Astrocyte of the spinal cord (primary cell): ENCODE results near the gene SH3BP5.

Experiments used
- DNase-seq: peaks from one replicate; pipeline ENCODE4 v3.0.0; 2011; ENCODE audit warnings: low read depth, low spot score
- H3K4me3 ChIP-seq: 2 replicates; pipeline ENCODE4 v1.5.1; 2011; ENCODE audit warnings: low read depth, mild to moderate bottlenecking, low read length, moderate library complexity
- in situ Hi-C: cut with HindIII; loops from 2 replicates; pipeline ENCODE4 v1.10.0; 2017; ENCODE audit warnings: low sequenced_read_pairs
- TF ChIP-seq, protein P1 (sequence below): IDR thresholded peaks from 2 replicates; pipeline ENCODE4 v1.5.1; 2012; ENCODE audit warnings: low read depth, mild to moderate bottlenecking, low read length, inconsistent platforms

The SH3BP5 gene

DNA sequence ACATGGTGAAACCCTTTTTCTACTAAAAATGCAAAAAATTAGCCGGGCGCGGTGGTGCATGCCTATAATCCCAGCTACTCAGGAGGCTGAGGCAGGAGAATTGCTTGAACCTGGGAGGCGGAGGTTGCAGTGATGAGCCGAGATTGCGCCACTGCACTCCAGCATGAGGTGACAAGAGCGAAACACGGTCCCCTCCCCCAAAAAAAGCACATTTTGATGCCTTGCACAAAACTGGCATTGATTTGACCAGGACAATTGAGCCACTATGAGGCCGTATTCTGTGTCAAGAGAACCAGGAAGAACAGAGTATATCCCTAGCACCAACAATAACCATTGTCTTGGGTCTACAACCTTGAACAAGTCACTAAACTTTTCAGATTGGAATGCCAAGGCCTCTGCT is 50.6 kb downstream of the SH3BP5 start:
- in situ Hi-C loops = no loop called here
- TF ChIP-seq, protein P1, sequence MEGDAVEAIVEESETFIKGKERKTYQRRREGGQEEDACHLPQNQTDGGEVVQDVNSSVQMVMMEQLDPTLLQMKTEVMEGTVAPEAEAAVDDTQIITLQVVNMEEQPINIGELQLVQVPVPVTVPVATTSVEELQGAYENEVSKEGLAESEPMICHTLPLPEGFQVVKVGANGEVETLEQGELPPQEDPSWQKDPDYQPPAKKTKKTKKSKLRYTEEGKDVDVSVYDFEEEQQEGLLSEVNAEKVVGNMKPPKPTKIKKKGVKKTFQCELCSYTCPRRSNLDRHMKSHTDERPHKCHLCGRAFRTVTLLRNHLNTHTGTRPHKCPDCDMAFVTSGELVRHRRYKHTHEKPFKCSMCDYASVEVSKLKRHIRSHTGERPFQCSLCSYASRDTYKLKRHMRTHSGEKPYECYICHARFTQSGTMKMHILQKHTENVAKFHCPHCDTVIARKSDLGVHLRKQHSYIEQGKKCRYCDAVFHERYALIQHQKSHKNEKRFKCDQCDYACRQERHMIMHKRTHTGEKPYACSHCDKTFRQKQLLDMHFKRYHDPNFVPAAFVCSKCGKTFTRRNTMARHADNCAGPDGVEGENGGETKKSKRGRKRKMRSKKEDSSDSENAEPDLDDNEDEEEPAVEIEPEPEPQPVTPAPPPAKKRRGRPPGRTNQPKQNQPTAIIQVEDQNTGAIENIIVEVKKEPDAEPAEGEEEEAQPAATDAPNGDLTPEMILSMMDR = no peak
- DNase-seq = no peak
- H3K4me3 ChIP-seq = no peak overlapping the region

DNA sequence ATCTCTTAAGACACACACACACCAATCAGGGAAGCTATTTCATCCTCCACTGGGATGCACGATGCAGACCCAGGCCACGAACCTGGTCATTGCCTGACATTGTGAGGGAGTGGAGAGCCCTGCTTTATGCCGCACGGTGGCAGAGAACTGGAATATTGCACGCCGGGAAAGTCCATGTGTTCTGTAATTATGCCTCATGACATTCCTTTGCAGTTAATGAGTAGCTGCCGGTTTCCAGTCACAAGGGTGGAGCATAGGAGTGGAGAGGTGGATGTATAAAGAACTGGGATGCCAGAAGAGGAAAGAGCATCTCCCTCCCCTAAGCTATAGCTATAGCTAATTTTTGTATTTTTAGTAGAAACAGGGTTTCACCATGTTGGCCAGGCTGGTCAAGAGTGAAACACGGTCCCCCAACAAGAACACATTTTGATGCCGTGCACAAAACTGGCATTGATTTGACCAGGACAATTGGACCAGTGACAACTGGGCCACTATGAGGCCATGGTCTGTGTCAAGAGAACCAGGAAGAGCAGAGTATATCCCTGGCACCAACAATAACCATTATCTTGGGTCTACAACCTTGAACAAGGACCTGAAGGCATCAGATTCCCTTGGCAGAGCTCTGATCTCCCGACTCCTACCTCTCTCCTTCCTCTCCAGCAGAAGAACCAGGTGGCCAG is 51.4 kb downstream of the SH3BP5 start:
- no peak overlapping the region for H3K4me3 ChIP-seq
- TF ChIP-seq, protein P1 = no peak
- no peak for DNase-seq
- in situ Hi-C loops = no loop called here

DNA sequence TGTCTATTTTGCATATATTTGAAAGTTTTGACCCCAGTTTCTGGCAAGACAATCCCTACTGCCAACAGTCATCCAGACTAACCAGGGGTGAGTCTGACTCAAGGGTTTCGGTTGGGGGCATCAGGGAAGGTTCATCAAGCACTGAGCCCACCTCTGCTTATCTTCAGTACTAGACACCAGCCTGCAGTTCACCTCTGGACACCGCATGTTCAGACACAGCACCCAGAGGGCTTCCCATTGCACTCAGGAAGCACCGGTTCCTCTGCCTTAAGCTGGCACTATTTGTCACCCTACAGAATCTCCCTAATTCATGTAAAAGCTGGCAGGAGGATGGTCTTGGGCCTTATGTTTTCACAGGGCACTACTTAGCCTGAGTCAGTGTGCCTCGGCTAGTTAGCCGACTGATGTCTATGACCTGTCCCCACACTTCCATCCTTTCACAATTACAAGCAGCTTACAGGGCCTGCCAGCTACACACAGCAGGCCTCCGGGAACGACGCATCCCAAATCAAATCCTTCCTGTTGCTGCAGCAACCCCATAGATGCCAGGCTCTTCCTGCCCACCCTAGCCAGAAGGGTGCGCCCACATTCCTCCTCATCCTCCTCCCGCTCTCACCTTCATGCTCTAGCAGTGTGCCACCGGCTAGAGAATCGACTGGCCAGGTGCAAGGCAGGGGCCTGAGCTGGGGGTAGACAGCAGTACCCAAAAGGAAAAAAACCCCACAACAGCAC is 52.5 kb downstream of the SH3BP5 start:
- DNase-seq = no peak

DNA sequence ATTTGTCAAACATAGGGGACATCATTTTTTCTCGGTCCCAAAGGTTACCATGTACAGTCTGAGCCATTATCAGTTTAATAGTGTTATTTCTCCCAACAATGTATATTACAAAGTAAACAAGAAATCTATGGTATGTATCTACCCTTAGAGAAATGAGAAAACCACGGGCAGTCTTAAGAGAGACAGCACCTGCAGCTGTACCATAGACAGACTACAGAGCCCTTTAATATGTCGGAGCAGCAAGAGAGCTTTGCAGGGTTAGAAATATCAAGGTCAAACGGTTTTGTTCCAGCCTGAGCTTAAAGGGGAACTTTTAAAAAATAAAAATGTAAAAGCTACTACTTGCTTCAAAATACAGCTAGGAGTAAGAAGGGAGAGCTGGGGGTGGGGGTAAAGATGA is 53.2 kb downstream of the SH3BP5 start:
- in situ Hi-C loops = no loop called here
- DNase-seq = no peak
- TF ChIP-seq, protein P1 = no peak
- no peak overlapping the region for H3K4me3 ChIP-seq

More for the DNA sequence above, 52.5 kb downstream of the SH3BP5 start:
- in situ Hi-C loops = no loop called here
- TF ChIP-seq, protein P1 = no peak
- H3K4me3 ChIP-seq = no peak overlapping the region

DNA sequence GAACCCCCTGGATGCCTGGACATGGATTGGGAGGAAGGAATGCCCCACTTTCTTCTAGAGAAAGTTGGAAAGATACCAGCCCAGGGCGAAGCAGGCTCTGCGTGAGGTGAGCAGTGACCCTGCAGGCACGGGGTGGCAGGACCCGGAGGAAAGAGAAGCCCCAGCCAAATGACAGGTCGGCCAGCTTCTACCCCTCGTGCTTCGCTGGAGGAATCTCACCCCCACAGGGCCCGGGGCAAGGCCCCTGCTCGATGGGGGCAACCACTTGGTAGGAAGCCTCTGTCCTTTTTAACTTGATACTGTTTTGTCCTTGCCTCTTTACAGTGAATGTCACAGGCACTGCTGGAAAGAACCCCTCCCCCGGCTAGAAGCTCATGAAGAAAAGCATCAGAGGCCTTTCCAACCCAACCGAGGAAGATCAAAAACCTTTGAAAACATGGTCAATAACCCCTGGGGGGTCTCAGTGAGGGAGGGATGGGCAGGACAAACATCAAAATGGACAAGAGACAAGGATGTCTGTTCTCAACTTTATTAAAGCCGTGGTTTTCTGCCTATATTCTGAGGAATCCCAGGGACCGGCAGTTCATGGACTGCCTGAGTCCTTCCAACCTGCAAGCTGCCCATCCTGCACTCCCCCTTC is 54.4 kb downstream of the SH3BP5 start:
- in situ Hi-C loops = no loop called here
- TF ChIP-seq, protein P1 = no peak
- no peak overlapping the region for H3K4me3 ChIP-seq
- no peak for DNase-seq

DNA sequence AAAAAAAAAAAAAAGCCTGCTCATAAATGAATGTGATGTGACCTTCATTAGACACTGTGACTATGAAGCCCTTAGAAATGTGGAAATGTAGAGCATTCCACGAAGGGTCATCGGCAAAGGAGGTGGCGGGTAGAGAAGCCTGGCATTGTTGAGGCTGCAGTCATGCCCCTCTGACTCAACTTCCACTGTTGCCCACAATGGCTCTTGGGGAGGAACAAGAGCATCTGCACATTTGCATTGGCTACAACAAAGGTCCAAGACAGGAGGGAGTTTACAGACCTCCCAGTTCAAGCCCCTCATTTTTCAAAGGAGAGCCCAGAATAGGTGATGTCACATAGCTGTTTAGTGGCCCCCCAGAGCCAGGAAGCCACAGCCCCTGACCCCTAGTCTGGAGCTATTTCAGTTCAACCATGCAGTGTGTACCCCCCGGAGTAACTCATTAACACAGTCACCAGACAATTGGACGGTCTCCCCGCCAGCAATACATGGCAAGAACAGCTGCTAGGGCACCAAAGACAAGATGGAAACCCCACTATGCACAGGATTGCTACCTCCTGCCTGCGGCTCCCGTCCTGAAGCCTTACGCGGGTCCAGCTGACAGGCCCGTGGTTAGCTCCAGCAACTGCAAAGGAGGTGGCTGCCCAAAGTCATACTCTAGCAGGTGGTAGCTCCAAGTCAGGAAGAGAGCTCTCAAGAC is 56.2 kb downstream of the SH3BP5 start:
- no peak for DNase-seq
- TF ChIP-seq, protein P1 = no peak
- H3K4me3 ChIP-seq = no peak overlapping the region
- in situ Hi-C loops = no loop called here
